DND-41 (cell line): Measurements from ENCODE around the gene SHROOM3.

Experiments used
- ATAC-seq: fragments of 200-7000 bp; cut with Tn5 transposase; 3 replicates; pipeline ENCODE4 v1.9.1; 2021; ENCODE audit warnings: low read depth; ENCODE audit not compliant: insufficient read depth
- DNase-seq: peaks from one replicate; pipeline ENCODE4 v3.0.0-alpha.2; 2020
- H2AFZ ChIP-seq: 2 replicates; pipeline ENCODE4 v1.6.0; 2012; ENCODE audit warnings: low read depth, low read length
- H3K27ac ChIP-seq: 2 replicates; pipeline ENCODE4 v1.5.1; 2012; ENCODE audit warnings: low read length, inconsistent platforms
- H3K27me3 ChIP-seq: fragments of 200-600 bp; sonication (generic); 2 replicates; pipeline ENCODE4 v1.6.0; 2012; ENCODE audit warnings: low read length, mild to moderate bottlenecking, inconsistent platforms; ENCODE audit not compliant: insufficient read depth, poor library complexity
- H3K36me3 ChIP-seq: 2 replicates; pipeline ENCODE4 v1.5.1; 2012; ENCODE audit warnings: low read length, inconsistent platforms; ENCODE audit not compliant: insufficient read depth
- H3K4me1 ChIP-seq: 2 replicates; pipeline ENCODE4 v1.5.1; 2012; ENCODE audit warnings: mild to moderate bottlenecking, low read length; ENCODE audit not compliant: insufficient read depth
- H3K4me2 ChIP-seq: 2 replicates; pipeline ENCODE4 v1.6.0; 2012; ENCODE audit warnings: mild to moderate bottlenecking, moderate library complexity, low read length, inconsistent platforms; ENCODE audit not compliant: insufficient read depth
- H3K4me3 ChIP-seq, 2 experiments: fragments of 200-600 bp in 1 of 2; shearing (Covaris generic) in 1 of 2; 2 replicates each; pipeline ENCODE4 v1.5.1; 2012 to 2016; ENCODE audit warnings: inconsistent platforms in 2 of 2, low read length in 2 of 2, mild to moderate bottlenecking in 2 of 2, low read depth in 1 of 2, moderate library complexity in 1 of 2
- H3K79me2 ChIP-seq: 2 replicates; pipeline ENCODE4 v1.6.0; 2012; ENCODE audit warnings: low read length, inconsistent platforms; ENCODE audit not compliant: insufficient read depth
- H3K9ac ChIP-seq: 2 replicates; pipeline ENCODE4 v1.6.0; 2012; ENCODE audit warnings: low read depth, mild to moderate bottlenecking, inconsistent platforms, low read length, moderate library complexity
- H3K9me3 ChIP-seq: 2 replicates; pipeline ENCODE4 v1.5.1; 2012; ENCODE audit warnings: low read length, moderate library complexity, mild to moderate bottlenecking, inconsistent platforms; ENCODE audit not compliant: insufficient read depth, severe bottlenecking
- H4K20me1 ChIP-seq: 2 replicates; pipeline ENCODE4 v1.6.0; 2012; ENCODE audit warnings: low read length; ENCODE audit not compliant: insufficient read depth
- EZH2 ChIP-seq: IDR thresholded peaks from 3 replicates; pipeline ENCODE4 v1.6.1; 2012; ENCODE audit warnings: borderline replicate concordance, low read depth, mild to moderate bottlenecking, moderate library complexity, low read length, inconsistent platforms; ENCODE audit not compliant: severe bottlenecking
- TF ChIP-seq, protein P1 (sequence below): IDR thresholded peaks from 2 replicates; pipeline ENCODE4 v1.5.1; 2012; ENCODE audit warnings: borderline replicate concordance, low read length, moderate library complexity, mild to moderate bottlenecking; ENCODE audit not compliant: poor library complexity, severe bottlenecking; ENCODE audit errors: extremely low read depth

SHROOM3 gene

DNA sequence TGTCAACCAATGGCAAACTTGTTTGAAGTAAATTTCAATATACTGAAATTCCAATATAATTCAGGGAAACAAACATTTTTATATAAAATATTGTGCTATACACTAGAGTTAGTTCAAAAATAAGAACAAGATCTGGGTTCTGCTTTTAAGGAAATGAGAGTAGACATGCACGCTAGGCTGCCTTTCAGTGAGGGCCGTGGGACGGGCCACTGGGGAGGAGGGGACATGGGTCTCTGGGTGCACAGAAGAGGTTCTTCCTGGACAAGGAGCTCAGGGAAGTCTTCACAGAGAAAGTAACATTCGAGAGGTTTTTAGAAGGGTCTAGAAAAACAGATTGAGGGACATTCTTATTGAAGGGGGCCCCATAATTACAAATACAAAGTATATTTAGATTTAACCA is 64.4 kb downstream of the SHROOM3 start:
- Histone ChIP-seq H3K9ac (no peak overlapping the region), H3K4me2 (no peak overlapping the region), H3K79me2 (no peaks in the 10 kb centered on the region), H4K20me1 (no peaks in the 10 kb centered on the region), H3K27ac (no peak overlapping the region), H3K9me3 (no peaks in the 10 kb centered on the region), H3K36me3 (no peaks in the 10 kb centered on the region), H2AFZ (no peak overlapping the region), H3K4me1 (no peaks in the 10 kb centered on the region), H3K27me3 (peaks cover 3% of the 10 kb centered on the region), H3K4me3 (no peak overlapping the region)
- ATAC-seq: no peak
- DNase-seq: no peak
- TF ChIP-seq, protein P1, sequence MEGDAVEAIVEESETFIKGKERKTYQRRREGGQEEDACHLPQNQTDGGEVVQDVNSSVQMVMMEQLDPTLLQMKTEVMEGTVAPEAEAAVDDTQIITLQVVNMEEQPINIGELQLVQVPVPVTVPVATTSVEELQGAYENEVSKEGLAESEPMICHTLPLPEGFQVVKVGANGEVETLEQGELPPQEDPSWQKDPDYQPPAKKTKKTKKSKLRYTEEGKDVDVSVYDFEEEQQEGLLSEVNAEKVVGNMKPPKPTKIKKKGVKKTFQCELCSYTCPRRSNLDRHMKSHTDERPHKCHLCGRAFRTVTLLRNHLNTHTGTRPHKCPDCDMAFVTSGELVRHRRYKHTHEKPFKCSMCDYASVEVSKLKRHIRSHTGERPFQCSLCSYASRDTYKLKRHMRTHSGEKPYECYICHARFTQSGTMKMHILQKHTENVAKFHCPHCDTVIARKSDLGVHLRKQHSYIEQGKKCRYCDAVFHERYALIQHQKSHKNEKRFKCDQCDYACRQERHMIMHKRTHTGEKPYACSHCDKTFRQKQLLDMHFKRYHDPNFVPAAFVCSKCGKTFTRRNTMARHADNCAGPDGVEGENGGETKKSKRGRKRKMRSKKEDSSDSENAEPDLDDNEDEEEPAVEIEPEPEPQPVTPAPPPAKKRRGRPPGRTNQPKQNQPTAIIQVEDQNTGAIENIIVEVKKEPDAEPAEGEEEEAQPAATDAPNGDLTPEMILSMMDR: no peak
- TF ChIP-seq EZH2: no peak

DNA sequence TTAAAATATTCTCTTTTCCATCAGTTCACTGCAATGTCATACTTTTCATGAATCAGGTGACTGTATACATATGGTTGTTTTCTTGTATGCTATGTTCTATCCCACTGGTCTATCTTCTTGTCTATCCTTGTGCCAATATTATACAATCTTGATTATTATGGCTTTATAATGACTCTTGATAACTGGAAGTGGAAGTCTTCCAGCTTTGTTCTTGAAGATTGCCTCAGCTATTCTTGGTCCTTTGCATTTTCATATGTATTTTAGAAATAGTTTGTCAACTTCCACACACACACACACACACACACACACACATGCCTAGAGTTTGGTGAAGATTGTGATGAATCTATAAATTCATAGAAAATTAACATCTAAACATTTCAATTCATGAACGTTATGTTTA is 67.9 kb downstream of the SHROOM3 start:
- TF ChIP-seq, protein P1: no peak
- TF ChIP-seq EZH2: no peak
- Histone ChIP-seq H3K79me2 (no peaks in the 10 kb centered on the region), H3K9me3 (no peaks in the 10 kb centered on the region), H2AFZ (no peak overlapping the region), H3K36me3 (no peaks in the 10 kb centered on the region), H3K27ac (no peak overlapping the region), H3K4me3 (no peak overlapping the region), H3K4me2 (no peak overlapping the region), H3K27me3 (peaks cover 3% of the 10 kb centered on the region), H3K4me1 (no peaks in the 10 kb centered on the region), H3K9ac (no peak overlapping the region), H4K20me1 (no peaks in the 10 kb centered on the region)
- ATAC-seq (no peak), DNase-seq (no peak)

DNA sequence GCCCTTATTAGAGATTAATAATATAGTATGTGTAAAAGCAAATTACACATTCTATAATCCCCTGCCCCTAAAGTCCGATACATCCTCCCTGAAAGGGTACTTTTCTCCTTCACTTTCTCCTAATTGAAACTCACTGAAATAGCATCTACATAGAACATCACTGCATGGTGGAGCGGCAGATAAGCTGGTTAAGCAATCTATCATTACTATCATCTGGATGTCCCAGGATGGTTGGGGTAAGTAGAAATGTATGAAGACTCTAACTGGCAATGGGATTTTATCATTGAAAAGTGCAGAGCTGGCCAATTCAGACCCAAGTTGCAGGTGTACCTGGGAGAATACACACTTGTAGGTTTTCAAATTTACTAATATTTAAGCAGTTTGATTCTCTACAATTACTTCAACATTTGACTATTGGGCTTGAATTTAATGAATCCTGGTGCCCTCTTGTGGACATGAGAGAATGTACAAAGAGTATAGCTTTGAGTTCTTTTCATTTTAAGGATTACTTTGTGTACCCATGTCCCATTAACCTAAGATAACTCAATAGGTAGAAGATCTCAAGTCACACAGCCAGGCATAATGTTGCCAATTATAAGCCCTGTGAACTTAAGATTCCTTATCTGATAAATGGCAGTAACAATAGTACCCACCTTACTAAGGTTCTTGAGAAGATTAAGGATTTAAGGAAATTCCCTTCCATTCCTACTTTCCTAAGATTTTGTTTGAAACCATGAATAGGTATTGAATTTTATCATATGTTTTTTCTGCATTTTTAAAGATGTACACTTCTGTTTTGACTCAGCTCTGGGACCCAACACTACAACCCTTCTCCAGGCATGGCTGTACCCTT is 69.8 kb downstream of the SHROOM3 start:
- DNase-seq (no peak), ATAC-seq (no peak; the same call in 2 of the 3 replicates)
- Histone ChIP-seq H3K36me3 (no peaks in the 10 kb centered on the region), H4K20me1 (no peaks in the 10 kb centered on the region), H3K27me3 (peaks cover 2% of the 10 kb centered on the region), H3K9me3 (no peaks in the 10 kb centered on the region), H3K27ac (no peak overlapping the region), H2AFZ (no peak overlapping the region), H3K79me2 (no peaks in the 10 kb centered on the region), H3K4me3 (no peak overlapping the region), H3K4me1 (no peaks in the 10 kb centered on the region), H3K4me2 (no peak overlapping the region), H3K9ac (no peak overlapping the region)
- no peak for TF ChIP-seq EZH2
- TF ChIP-seq, protein P1: peak; percentile 70
